GM04504 (cell line): ENCODE data around the gene FAM131A.
"Not testable (repeated sequence)": the region's sequence is repeated elsewhere in the genome, so short reads cannot be mapped to it uniquely, and the experiment has no call there.

ENCODE experiments used
- DNase-seq: peaks from one replicate; pipeline ENCODE4 v3.0.0-alpha.2; 2012; ENCODE audit warnings: low read depth

FAM131A gene

GRCh38 chr3:184339451-184340135 is 2.2 kb downstream of the FAM131A start:
- DNase-seq, result not testable (repeated sequence)

GRCh38 chr3:184341925-184342324 is 4.5 kb downstream of the FAM131A start:
- DNase-seq, result no peak

DNA sequence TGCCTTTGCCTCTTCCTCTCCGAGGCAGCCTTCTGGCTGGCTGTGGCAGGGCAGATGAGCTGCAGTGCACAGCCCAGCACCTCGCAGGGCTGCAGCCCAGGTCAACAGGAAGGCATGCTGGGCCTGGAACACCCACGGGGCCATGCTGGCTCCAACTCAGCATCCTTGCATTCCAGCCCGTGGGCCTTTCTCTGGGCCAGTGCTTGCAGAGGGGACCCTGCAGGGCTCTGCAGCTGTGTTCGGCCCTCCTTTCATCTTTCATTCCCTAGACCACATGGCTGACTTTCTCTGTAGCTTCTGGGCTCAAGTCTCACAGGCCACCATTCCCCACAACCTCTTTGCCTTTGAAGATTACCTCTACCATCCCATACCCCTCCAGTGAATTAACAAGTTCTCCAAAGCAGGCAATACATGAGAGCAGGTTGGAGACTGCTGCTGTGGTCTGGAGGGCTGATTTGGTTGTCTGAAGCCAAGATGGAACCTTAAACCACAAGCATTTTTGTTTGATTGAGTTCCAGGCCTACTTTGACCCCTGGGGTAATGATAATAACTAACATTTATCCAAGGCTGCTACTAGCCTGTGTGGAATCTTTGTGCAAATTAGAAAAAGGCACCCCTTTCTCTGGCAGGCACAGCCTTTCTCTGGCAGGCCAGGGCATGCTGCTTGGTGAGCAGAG is 5.9 kb downstream of the FAM131A start:
- no peak for DNase-seq

DNA sequence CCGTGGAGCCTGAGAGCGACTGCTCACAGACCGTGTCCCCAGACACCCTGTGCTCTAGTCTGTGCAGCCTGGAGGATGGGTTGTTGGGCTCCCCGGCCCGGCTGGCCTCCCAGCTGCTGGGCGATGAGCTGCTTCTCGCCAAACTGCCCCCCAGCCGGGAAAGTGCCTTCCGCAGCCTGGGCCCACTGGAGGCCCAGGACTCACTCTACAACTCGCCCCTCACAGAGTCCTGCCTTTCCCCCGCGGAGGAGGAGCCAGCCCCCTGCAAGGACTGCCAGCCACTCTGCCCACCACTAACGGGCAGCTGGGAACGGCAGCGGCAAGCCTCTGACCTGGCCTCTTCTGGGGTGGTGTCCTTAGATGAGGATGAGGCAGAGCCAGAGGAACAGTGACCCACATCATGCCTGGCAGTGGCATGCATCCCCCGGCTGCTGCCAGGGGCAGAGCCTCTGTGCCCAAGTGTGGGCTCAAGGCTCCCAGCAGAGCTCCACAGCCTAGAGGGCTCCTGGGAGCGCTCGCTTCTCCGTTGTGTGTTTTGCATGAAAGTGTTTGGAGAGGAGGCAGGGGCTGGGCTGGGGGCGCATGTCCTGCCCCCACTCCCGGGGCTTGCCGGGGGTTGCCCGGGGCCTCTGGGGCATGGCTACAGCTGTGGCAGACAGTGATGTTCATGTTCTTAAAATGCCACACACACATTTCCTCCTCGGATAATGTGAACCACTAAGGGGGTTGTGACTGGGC is 7.3 kb downstream of the FAM131A start:
- DNase-seq, result no peak

DNA sequence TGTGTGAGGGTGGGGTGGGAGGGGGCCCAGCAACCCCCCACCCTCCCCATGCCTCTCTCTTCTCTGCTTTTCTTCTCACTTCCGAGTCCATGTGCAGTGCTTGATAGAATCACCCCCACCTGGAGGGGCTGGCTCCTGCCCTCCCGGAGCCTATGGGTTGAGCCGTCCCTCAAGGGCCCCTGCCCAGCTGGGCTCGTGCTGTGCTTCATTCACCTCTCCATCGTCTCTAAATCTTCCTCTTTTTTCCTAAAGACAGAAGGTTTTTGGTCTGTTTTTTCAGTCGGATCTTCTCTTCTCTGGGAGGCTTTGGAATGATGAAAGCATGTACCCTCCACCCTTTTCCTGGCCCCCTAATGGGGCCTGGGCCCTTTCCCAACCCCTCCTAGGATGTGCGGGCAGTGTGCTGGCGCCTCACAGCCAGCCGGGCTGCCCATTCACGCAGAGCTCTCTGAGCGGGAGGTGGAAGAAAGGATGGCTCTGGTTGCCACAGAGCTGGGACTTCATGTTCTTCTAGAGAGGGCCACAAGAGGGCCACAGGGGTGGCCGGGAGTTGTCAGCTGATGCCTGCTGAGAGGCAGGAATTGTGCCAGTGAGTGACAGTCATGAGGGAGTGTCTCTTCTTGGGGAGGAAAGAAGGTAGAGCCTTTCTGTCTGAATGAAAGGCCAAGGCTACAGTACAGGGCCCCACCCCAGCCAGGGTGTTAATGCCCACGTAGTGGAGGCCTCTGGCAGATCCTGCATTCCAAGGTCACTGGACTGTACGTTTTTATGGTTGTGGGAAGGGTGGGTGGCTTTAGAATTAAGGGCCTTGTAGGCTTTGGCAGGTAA is 8.1 kb downstream of the FAM131A start:
- no peak for DNase-seq

DNA sequence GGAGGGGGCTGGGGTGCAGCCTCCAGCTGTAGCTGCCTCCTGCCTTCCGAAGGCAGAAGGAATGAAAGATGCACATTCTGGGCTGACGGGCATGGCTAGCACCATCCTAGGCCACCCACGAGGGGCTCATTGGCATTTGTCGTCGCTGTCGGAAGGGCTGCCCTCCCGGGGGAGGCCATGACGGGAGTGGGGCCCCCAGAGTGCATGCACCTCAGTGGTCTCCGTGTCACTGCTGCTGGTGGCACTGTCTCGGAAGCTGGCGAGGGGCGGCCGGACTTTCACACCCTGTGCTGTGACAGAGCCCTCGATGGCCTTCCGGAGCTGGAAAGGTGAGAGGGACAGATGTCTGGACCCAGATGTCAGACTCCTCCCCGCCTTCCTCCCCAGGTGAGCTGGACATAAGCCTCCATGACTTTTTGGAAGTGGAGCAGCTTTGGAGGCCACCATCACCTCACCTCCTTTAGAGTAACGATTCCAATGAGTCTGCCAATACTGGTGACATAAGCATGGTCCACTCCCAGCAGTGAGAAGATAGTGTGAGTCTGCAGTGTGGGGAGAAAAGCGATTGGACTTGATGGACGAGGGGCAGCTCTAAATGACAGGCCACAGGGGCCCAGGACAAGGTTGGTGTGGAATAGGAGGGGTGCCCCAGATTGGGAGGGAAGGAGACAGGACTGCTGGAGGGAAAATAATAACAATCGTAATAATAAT is 9.2 kb downstream of the FAM131A start:
- no peak for DNase-seq

GRCh38 chr3:184347321-184348056 is 10.1 kb downstream of the FAM131A start:
- no peak for DNase-seq

- DNase-seq, result no peak
Measured at GRCh38 chr3:184348057-184348382, 10.6 kb downstream of the FAM131A start.

GRCh38 chr3:184349563-184350470 is 12.4 kb downstream of the FAM131A start:
- no peak for DNase-seq

GRCh38 chr3:184350618-184351017 is 13.2 kb downstream of the FAM131A start:
- DNase-seq, result no peak

DNA sequence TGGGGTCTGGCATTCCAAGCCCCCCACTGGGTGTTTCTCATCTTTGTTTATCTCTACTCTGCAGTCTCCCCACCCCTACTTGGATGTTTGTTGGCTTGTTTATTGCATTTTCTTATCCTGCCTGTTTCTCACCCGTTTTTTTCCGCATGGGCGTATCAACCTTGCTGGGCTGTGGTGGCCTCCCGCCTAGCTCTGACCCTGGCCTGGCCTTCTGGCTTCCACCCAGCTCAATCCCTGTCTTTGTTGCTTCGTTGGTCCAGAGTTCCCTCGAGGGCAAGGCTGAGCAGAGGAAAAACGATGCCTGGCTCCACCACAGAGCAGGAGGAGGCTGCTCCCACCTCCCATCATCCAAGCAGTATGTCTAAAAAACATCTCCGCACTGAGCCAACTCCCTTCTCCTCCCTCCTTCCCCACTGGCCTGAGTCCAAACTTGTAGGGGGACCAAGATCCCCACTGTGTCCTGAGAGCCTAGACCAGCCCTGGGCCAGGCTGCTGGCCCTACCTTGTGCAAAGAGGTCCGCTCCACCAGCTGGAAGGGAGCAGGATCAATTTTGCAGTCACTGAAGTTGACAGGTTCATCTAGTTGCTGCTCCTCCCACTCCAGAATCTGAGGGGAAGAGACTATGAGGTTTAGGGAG is 14.2 kb downstream of the FAM131A start:
- DNase-seq, result no peak

- DNase-seq, result no peak
Measured at GRCh38 chr3:184352149-184352785, 14.9 kb downstream of the FAM131A start.

- no peak for DNase-seq
Measured at GRCh38 chr3:184352897-184353545, 15.6 kb downstream of the FAM131A start.

- DNase-seq, result no peak
Measured at GRCh38 chr3:184353546-184353941, 16.1 kb downstream of the FAM131A start.

GRCh38 chr3:184354121-184354728 is 16.8 kb downstream of the FAM131A start:
- no peak for DNase-seq

GRCh38 chr3:184354754-184355153 is 17.4 kb downstream of the FAM131A start:
- DNase-seq, result no peak

GRCh38 chr3:184355261-184356040 is 18.1 kb downstream of the FAM131A start:
- DNase-seq, result no peak
